PC-3 (cell line): ENCODE data around the gene GPR179.
"Not testable (repeated sequence)": the region's sequence is repeated elsewhere in the genome, so short reads cannot be mapped to it uniquely, and the experiment has no call there.

Source experiments
- EZH2 ChIP-seq: fragments of 300-600 bp; sonication (generic); IDR thresholded peaks from one replicate; pipeline ENCODE4 v1.6.1; 2017; ENCODE audit warnings: antibody characterized with exemption, mild to moderate bottlenecking, low read length; ENCODE audit not compliant: unreplicated experiment
- EZH2phosphoT487 ChIP-seq: fragments of 300-600 bp; sonication (generic); IDR thresholded peaks from 2 replicates; pipeline ENCODE4 v1.6.1; 2018; ENCODE audit warnings: mild to moderate bottlenecking, antibody characterized with exemption, low read length, borderline replicate concordance
- TF ChIP-seq, protein P1 (sequence below): fragments of 300-600 bp; sonication (generic); conservative IDR thresholded peaks from 2 replicates; pipeline ENCODE4 v1.5.1; 2017; ENCODE audit warnings: antibody characterized with exemption, low read depth, mild to moderate bottlenecking, low read length

DNA sequence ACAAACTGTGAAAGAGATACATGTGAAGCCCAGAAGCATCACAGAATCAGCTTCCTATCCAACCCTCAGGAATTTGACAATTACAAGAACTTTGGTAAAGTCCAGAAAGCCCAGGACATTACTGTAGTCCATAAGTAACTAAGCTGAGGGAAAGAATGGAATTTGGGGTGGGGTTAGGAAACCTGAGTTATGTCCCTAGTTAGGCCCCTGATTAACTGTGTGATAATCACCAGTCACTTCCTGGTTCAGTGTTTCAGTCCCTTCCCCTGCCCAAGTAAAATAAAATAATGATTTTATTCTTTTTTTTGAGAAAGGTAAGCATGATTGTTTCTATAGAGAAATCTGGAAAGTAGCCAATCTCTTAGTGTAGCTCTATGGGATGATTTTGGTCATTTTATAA is 57.8 kb downstream of the GPR179 start:
- not testable (repeated sequence) for TF ChIP-seq EZH2, EZH2phosphoT487
- TF ChIP-seq, protein P1, sequence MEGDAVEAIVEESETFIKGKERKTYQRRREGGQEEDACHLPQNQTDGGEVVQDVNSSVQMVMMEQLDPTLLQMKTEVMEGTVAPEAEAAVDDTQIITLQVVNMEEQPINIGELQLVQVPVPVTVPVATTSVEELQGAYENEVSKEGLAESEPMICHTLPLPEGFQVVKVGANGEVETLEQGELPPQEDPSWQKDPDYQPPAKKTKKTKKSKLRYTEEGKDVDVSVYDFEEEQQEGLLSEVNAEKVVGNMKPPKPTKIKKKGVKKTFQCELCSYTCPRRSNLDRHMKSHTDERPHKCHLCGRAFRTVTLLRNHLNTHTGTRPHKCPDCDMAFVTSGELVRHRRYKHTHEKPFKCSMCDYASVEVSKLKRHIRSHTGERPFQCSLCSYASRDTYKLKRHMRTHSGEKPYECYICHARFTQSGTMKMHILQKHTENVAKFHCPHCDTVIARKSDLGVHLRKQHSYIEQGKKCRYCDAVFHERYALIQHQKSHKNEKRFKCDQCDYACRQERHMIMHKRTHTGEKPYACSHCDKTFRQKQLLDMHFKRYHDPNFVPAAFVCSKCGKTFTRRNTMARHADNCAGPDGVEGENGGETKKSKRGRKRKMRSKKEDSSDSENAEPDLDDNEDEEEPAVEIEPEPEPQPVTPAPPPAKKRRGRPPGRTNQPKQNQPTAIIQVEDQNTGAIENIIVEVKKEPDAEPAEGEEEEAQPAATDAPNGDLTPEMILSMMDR: not testable (repeated sequence)
